A673 (cell line): ENCODE data around the gene MED15.

ENCODE experiments used
- EZH2 ChIP-seq: fragments of 200-600 bp; sonication (generic); IDR thresholded peaks from 2 replicates; pipeline ENCODE4 v1.6.1; 2017; ENCODE audit warnings: borderline replicate concordance, low read depth, mild to moderate bottlenecking, mixed read lengths, antibody characterized with exemption, low read length; ENCODE audit not compliant: poor library complexity, severe bottlenecking
- TF ChIP-seq, protein P1 (sequence below): fragments of 300-800, 200-600 bp; sonication (generic); conservative IDR thresholded peaks from 2 replicates; pipeline ENCODE4 v1.5.1; 2017; ENCODE audit warnings: low read depth, mild to moderate bottlenecking, antibody characterized with exemption, low read length, moderate library complexity, mixed read lengths

DNA sequence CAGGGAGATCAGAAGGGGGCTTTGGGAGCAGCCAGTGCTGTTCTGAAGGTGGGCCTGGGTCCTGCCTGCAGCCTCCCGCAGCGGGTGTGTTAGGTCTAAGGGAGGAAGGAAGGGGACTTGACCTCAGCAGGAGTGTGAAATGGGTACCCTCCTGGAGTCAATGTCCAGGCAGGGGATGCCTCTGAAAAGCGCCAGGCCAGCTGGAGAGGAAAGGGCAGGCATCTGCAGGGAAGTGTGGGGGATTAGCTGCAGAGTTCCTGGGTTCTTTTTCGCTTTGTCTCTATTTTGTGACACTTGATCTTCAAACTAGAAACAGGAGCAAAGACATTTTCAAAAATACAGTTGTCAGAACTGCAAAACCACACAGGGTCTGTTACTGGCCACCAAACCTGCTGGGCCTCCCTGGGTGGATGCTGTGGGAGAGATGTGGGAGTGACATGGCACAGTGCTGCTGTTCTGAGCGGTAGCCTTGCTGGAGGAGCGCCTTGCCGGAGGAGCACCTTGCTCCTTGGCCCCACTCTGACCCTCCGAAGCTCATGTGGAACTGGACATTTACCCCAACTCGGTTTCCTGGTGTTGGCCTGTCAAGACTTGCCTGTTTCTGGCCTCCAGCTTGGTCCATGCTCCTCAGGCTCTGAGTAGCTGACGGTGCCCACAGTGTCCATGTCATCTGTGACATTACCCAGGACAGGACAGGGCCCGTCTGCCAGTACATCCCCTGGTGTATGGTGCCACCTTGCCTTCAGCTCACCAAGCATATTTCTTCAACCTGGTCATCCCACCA, 25.9 kb downstream of the MED15 start:
- TF ChIP-seq, protein P1, sequence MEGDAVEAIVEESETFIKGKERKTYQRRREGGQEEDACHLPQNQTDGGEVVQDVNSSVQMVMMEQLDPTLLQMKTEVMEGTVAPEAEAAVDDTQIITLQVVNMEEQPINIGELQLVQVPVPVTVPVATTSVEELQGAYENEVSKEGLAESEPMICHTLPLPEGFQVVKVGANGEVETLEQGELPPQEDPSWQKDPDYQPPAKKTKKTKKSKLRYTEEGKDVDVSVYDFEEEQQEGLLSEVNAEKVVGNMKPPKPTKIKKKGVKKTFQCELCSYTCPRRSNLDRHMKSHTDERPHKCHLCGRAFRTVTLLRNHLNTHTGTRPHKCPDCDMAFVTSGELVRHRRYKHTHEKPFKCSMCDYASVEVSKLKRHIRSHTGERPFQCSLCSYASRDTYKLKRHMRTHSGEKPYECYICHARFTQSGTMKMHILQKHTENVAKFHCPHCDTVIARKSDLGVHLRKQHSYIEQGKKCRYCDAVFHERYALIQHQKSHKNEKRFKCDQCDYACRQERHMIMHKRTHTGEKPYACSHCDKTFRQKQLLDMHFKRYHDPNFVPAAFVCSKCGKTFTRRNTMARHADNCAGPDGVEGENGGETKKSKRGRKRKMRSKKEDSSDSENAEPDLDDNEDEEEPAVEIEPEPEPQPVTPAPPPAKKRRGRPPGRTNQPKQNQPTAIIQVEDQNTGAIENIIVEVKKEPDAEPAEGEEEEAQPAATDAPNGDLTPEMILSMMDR: no peak
- no peak for TF ChIP-seq EZH2
